GM21576 (cell line): ENCODE measurements around the gene HOXC13.

Experiments
- ATAC-seq: cut with Tn5 transposase; IDR thresholded peaks from one replicate; pipeline ENCODE4 v1.9.1; 2021; ENCODE audit warnings: mild to moderate bottlenecking, moderate library complexity; ENCODE audit not compliant: unreplicated experiment

The HOXC13 gene

DNA sequence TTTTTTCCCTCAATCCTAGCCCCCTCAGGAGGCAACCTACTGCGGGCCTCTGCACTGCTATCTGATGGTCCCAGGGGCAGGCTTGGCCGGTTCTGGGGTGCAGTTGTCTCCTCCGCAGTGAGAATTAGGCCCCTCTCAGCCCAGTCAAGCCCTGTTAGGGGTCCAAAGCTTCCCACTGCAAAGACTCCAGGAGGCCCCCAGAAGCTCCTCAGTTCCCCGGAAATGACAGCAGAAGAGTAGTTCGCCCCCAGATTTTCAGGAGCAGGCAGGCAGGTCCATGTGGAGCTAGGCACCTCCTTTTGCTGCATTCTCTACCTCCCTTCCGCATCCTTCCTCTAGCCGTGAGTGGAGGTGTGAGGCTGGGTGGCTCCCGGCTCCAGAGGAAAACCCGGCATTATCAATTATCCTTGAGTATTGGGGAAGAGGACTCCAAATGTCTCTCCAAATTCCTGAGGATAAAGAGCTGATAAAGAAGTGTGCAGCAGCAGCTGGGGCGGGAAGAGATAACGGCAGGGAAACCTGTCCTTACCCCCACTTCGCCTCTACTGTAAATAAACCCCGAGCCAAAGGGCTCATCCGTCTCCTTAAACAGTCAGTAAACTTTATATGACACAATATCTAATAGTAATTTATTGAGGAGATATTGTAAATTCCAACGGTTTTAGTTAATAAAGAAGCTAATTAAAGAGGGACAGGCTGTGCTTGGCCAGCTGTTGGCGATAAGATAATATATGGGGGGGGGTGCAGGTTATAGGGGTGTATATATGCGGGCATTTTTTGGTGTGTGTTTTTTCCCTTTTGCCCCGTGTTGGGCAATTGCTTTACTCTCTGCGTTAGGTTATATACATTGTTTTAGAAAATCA, 15.4 kb downstream of the HOXC13 start:
- ATAC-seq, result no peak

GRCh38 chr12:53954694-53955035, 16.0 kb downstream of the HOXC13 start, which contains the start of gene HOXC12:
TSS of gene HOXC12 (plus strand) at chr12:53954903. CDS start at chr12:53954930, 27 bp downstream.
- no peak for ATAC-seq

DNA sequence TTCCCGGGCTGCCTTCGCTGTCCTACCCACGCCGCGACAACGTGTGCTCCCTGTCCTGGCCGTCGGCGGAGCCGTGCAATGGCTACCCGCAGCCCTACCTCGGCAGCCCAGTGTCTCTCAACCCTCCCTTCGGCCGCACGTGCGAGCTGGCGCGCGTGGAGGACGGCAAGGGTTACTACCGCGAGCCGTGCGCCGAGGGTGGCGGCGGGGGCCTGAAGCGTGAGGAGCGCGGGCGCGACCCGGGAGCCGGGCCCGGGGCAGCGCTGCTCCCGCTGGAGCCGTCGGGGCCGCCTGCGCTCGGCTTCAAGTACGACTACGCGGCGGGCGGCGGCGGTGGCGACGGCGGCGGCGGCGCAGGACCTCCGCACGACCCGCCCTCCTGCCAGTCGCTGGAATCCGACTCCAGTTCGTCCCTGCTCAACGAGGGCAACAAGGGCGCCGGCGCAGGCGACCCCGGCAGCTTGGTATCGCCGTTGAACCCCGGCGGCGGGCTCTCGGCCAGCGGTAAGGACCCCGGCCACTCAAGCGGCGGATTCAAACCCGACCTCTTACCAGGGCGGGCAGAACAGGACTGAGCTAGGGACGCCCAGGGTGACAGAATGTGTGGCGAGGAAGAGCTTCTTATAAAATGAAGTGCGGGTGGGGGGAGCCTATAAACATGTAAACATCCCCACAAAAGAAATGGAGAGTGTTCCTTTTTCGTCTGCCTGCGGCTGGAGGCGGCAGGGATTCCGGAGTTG, 16.6 kb downstream of the HOXC13 start:
- no peak for ATAC-seq

DNA sequence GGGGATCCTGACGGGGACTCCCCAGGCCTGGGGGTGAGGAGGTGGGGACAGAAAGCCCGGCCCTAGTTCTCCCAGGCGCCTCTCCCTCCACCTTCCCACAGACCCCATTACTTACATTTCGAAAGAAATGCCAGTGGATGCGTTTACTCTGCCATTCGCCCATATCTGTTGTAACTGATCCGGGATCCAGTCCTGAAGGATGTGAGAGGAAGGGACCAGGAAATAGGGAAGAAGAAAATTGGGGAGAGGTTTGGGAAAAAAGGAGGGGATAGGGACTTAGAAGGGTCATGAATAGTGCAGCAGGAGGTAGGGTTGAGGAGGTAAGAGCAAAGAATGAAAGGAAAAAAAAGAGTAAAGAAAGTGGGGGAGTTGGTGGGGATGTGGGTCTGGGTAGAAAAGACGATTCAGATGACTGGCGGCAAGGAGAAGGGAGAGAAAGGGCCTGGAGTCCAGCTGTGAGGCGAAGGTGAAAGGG, 17.2 kb downstream of the HOXC13 start:
- no peak for ATAC-seq

DNA sequence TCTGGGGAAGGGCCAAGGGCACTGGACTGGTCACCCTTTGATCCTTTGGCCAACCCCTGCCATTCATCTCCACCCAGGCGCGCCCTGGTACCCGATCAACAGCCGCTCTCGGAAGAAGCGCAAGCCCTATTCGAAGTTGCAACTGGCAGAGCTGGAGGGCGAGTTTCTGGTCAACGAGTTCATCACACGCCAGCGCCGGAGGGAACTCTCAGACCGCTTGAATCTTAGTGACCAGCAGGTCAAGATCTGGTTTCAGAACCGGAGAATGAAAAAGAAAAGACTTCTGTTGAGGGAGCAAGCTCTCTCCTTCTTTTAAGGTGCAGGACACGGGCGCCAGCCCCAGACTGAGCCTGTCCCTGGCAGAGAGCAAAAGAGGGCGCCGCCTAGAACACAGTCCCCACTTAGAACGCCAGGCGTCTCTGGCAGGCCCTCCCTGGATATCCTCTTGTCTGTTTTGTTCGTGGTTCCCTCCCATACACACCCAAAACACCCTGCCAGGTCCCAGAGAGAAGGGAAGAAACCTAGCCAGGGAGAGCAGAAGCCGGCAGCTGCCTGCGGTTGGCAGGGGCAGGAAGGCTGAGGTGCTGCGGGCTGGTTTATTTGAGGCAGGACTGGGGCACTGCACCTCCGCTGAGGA, 17.7 kb downstream of the HOXC13 start:
- ATAC-seq, result no peak

- no peak for ATAC-seq
Observed at GRCh38 chr12:53956914-53957536, 18.4 kb downstream of the HOXC13 start.

DNA sequence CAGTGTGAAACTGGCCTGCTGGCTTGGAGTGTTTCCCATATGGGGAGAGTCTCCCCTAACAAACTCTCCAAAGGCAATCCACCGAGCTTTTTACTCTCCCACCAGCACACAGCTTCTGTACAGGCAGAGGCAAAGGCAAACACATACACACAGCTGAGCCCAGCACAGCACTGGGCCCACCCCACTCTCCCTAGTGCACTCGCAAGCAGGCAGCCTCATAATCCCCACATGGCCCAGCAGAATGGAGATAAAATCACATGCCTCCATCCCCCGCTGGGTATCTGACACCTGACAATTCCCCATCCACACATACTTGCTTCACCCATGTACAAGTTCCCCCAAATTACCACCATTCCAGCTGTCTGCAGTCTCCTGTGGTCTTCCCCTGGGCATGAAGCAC, 19.5 kb downstream of the HOXC13 start:
- no peak for ATAC-seq

DNA sequence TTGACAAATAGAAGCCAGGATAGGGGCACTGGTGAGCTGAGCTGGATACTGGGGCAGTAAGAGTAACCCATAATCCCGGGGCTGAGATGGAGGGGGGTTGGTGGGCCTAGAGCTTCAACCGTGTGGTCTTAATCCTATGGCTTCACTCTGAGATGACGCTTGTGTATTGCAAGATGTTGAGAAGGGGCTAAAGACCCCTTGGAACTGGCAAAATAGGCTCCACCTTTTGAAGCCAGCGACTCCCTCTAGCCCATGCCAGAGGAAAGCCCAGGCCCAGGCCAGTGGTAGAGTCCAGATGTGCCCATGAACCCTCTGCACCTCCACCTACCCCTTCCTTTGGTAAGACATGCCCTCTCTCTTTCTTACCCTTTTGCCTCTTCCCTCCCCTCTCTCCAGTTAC, 20.7 kb downstream of the HOXC13 start:
- ATAC-seq, result no peak

DNA sequence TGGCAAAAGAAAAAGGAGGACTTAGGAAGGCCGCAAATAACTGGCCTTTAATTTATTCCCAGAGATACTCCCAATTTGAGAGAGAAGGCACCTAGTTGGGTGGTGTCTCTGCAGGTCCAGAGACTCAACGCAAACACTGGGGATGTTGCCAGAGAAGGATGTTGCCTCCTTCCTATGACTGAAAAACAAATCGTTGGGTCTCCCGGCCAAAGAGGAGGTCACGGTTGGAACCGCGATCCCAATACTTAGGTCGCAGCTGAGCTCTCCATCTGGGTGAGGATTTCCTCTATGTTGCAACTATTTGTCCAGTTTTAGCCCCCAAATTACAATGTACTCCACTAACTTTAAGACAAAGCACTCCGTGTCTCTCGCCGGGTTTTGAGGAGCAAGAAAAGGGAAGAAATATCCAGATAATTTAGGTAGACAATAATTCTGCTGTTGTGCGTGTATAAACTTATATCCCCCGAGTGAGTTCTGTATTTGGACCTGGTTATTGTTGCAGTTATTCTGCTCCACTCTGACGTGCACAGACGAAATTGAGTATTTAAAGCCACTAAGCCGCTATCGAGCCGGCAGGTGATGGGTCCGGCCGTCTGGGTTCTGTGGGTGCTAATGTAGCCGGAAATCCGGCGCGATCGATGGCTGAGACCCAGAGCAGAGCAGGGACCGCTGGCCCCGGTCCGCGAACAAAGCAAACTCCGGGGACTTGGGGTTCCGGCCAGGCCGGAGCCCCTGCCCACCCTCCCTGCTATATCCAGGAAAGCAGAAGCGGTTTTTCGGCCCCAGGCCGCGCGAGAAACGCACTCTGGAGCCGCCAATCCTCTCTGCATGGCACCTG, 21.8 kb downstream of the HOXC13 start:
- no peak for ATAC-seq

DNA sequence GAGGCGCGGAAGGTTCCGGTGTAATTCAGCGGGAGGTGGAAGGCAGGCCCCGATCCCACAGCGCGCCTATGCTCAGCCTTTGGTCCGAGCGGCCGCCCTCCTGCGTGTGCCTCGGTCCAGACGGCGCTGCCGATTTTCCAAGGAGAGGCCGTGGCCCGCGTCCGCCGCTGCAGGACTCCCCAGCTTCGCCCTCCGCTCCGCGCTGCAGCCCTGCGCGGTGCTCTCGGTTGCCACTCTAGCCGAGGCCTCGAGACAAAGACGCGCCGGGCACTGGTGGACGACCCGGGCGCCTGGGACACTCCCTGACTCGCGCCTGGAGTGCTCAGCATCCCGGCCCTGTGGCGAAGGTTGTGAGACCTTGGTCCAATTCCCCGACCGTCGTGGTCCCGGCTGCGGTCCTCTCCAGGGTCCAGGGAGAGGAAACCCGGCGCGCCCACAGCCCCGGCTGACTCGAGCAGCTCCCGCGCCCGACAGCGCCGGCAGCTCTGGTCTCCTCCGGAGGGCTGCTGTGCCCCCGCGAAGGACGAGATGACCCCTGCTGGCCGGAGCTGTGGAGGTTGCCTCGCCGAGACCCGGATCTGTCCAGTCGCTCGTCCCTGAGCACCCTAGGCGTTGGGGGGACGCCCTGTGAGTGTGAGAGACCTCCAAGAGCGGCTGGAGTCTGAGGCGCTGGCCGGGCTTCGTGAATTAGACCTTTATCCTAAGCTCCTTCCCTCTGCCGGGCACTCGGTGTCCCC, 22.6 kb downstream of the HOXC13 start:
- ATAC-seq, result no peak

GRCh38 chr12:53963005-53963404, 24.4 kb downstream of the HOXC13 start:
- no peak for ATAC-seq

GRCh38 chr12:53963434-53964314, 25.0 kb downstream of the HOXC13 start:
- no peak for ATAC-seq

DNA sequence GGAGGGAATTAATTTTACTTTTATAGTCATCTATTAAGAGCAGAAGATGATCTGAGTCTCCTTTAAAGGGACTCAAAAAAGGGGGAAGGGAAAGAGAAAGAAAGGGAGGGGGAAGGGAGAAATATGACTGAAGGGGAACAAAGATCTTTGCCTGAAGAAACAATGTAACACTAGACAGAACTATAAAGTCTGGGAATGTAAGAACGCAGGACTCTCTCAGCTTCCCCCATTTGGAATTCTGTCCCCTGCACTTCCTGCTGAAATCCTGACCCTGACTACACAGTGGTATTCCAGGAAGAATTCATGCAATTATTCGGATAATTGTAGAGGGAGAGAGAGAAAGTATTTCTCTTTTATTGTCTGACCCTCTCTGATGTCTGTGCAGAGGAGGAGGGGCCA, 25.7 kb downstream of the HOXC13 start:
- no peak for ATAC-seq

GRCh38 chr12:53965281-53966084, 26.9 kb downstream of the HOXC13 start:
- no peak for ATAC-seq

DNA sequence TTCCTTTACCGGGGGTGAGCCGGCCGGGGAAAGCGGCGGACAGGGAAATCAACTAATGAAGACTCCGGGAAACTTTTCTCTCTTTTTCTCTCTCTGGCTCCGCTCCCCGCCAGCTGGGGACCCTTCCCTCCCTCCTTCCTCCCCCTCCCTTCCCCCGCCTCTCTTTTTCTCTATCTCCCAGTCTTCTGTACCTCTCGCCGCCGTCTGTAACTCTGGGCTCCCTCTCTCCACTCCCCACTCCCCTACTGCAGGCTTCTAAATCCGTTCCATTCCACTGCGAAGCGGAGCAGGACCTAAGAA, 27.4 kb downstream of the HOXC13 start:
- no peak for ATAC-seq

DNA sequence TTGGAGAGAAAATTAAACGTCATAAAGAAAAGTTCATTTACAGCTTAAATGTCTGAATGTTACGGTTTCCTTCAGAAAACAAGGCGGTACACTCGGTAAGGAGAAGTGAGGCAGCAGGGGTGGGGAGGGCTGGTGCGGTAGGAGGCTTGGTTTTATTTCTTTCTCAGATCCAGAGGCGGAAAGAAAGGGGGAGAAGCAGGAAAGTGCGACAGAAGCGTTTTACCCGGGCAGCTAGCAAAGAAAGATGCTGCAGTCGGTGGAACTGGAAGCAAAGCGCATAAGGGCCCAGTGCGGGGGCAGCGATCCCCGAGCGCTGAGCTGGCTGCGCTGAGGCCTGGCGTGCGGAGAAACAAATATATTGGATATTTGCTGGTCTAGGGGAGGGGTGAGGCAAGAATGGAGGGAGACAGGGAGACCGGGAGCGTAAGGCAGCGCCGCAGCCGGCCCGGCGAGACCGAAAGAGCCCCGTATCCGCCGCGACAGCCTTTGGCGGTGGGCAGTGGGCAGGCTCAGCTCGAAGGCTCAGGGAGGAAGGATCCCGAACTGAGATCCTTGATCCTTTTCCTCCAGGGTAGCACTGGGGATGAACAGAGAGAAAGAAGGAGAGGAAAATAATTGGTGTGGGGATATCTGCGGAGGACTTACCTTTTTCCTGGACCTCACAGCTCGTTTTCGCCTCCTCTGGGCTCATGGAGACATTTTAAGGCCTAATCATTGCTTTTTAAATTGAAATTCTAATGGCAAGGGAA, 27.9 kb downstream of the HOXC13 start:
- ATAC-seq, result no peak

DNA sequence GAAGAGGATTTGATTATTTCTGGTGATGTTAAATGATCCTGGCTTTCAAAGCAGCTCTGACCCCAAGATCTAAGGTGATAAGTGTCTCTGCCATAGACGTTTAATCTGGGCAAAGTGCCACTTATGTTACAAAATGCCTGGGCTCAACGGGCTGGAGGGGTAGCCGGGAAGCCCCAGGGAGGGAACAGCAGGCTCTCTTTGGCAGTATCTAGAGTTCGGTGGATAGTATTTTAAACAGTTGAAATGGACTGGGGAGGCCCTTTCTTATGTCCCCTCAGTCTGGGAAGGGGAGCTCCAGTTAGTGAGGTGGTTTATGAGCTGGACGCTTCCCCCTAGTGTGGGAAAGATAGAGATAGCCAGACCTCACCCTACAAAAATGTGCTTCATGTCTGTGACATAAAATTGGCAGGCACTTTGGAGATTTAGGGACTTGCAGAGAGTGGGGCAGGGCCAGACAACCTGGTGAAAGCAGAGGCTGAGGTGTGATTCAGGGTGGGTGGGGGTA, 28.8 kb downstream of the HOXC13 start:
- ATAC-seq, result no peak
